H1 (cell line): Measurements from ENCODE around the gene BSG. TPM values are rescaled to one million over a fixed set of nuclear protein-coding genes. Genes with fewer than 3 reads are reported as not detected.

Source experiments
- PHF8 ChIP-seq: fragments of 200-600 bp; sonication (generic); conservative IDR thresholded peaks from 2 replicates; pipeline ENCODE4 v1.7.1; 2012; ENCODE audit warnings: low read depth, mild to moderate bottlenecking, inconsistent platforms, low read length, moderate library complexity
- POLR2A ChIP-seq, 2 experiments: IDR thresholded peaks; 1 replicate in 1 of 2; 2 replicates in 1 of 2; pipeline ENCODE4 v1.6.1; 2011; ENCODE audit warnings: low read depth in 2 of 2, low read length in 2 of 2, mild to moderate bottlenecking in 2 of 2; ENCODE audit errors: control extremely low read depth in 1 of 2
- RNF2 ChIP-seq: fragments of 200-900, 300-1000 bp; sonication (generic); IDR thresholded peaks from 2 replicates; pipeline ENCODE4 v1.7.1; 2016; ENCODE audit warnings: borderline replicate concordance, low read depth, mild to moderate bottlenecking, antibody characterized with exemption, low read length; ENCODE audit not compliant: poor library complexity, severe bottlenecking; ENCODE audit errors: missing control alignments
- SIX5 ChIP-seq: IDR thresholded peaks from 2 replicates; pipeline ENCODE4 v1.6.1; 2011; ENCODE audit warnings: mild to moderate bottlenecking, low read depth, low read length
- polyA plus RNA-seq, 7 experiments: library from polyadenylated mRNA; depleted of rRNA in 3 of 7; stranded (reverse) in 5 of 7; unstranded in 2 of 7; fragments of >200 nt in 5 of 7; fragments of 200-250 nt in 2 of 7; gene quantifications; 1 replicate in 5 of 7; 2 replicates in 1 of 7; 4 replicates in 1 of 7; pipeline versions ENCODE4 v1.2.1 to v1.2.3, GENCODE V29; 2011 to 2013; ENCODE audit warnings: missing spikeins in 2 of 7, mixed read lengths in 2 of 7
- total RNA-seq: library from RNA; stranded (reverse); fragmentation: NEBNext Ultra II Directional; extraction: Animal tissue kit (Norgen Biotek cat#: 25700); gene quantifications from 2 replicates; pipeline ENCODE4 v1.2.1, GENCODE V29; 2021
- TF ChIP-seq, protein P1 (sequence below): fragments of 300-600 bp; sonication (generic); IDR thresholded peaks from 2 replicates; pipeline ENCODE4 v1.7.1; 2012; ENCODE audit warnings: low read length, moderate library complexity, mild to moderate bottlenecking, inconsistent platforms; ENCODE audit not compliant: insufficient replicate concordance

Gene BSG
- total and polyA plus RNA-seq, 2 of the 8 experiments (the other 6 are each of a cell fraction or from before 2014, with no cell fraction given) = 726 to 1,055 TPM

GRCh38 chr19:595326-596262 lies 23.2 kb downstream of the BSG start (continued):
- TF ChIP-seq, protein P1, sequence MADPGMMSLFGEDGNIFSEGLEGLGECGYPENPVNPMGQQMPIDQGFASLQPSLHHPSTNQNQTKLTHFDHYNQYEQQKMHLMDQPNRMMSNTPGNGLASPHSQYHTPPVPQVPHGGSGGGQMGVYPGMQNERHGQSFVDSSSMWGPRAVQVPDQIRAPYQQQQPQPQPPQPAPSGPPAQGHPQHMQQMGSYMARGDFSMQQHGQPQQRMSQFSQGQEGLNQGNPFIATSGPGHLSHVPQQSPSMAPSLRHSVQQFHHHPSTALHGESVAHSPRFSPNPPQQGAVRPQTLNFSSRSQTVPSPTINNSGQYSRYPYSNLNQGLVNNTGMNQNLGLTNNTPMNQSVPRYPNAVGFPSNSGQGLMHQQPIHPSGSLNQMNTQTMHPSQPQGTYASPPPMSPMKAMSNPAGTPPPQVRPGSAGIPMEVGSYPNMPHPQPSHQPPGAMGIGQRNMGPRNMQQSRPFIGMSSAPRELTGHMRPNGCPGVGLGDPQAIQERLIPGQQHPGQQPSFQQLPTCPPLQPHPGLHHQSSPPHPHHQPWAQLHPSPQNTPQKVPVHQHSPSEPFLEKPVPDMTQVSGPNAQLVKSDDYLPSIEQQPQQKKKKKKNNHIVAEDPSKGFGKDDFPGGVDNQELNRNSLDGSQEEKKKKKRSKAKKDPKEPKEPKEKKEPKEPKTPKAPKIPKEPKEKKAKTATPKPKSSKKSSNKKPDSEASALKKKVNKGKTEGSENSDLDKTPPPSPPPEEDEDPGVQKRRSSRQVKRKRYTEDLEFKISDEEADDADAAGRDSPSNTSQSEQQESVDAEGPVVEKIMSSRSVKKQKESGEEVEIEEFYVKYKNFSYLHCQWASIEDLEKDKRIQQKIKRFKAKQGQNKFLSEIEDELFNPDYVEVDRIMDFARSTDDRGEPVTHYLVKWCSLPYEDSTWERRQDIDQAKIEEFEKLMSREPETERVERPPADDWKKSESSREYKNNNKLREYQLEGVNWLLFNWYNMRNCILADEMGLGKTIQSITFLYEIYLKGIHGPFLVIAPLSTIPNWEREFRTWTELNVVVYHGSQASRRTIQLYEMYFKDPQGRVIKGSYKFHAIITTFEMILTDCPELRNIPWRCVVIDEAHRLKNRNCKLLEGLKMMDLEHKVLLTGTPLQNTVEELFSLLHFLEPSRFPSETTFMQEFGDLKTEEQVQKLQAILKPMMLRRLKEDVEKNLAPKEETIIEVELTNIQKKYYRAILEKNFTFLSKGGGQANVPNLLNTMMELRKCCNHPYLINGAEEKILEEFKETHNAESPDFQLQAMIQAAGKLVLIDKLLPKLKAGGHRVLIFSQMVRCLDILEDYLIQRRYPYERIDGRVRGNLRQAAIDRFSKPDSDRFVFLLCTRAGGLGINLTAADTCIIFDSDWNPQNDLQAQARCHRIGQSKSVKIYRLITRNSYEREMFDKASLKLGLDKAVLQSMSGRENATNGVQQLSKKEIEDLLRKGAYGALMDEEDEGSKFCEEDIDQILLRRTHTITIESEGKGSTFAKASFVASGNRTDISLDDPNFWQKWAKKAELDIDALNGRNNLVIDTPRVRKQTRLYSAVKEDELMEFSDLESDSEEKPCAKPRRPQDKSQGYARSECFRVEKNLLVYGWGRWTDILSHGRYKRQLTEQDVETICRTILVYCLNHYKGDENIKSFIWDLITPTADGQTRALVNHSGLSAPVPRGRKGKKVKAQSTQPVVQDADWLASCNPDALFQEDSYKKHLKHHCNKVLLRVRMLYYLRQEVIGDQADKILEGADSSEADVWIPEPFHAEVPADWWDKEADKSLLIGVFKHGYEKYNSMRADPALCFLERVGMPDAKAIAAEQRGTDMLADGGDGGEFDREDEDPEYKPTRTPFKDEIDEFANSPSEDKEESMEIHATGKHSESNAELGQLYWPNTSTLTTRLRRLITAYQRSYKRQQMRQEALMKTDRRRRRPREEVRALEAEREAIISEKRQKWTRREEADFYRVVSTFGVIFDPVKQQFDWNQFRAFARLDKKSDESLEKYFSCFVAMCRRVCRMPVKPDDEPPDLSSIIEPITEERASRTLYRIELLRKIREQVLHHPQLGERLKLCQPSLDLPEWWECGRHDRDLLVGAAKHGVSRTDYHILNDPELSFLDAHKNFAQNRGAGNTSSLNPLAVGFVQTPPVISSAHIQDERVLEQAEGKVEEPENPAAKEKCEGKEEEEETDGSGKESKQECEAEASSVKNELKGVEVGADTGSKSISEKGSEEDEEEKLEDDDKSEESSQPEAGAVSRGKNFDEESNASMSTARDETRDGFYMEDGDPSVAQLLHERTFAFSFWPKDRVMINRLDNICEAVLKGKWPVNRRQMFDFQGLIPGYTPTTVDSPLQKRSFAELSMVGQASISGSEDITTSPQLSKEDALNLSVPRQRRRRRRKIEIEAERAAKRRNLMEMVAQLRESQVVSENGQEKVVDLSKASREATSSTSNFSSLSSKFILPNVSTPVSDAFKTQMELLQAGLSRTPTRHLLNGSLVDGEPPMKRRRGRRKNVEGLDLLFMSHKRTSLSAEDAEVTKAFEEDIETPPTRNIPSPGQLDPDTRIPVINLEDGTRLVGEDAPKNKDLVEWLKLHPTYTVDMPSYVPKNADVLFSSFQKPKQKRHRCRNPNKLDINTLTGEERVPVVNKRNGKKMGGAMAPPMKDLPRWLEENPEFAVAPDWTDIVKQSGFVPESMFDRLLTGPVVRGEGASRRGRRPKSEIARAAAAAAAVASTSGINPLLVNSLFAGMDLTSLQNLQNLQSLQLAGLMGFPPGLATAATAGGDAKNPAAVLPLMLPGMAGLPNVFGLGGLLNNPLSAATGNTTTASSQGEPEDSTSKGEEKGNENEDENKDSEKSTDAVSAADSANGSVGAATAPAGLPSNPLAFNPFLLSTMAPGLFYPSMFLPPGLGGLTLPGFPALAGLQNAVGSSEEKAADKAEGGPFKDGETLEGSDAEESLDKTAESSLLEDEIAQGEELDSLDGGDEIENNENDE = no peak
- TF ChIP-seq POLR2A (IDR thresholded peaks at IDR 0.05; ENCODE audit: control extremely low read depth in 1 of 2, low read depth in 2 of 2, low read length in 2 of 2) (no peak), SIX5 (no peak), RNF2 (no peak), PHF8 (no peak)
